IMR-90 (cell line): ENCODE results near the gene RAG1. TPM values are rescaled to one million over a fixed set of nuclear protein-coding genes. Genes with fewer than 3 reads are reported as not detected.

ENCODE experiments used
- ATAC-seq: fragments of 200-7000 bp; cut with Tn5 transposase; 2 replicates; pipeline ENCODE4 v1.9.1; 2020; ENCODE audit warnings: low read depth, mild to moderate bottlenecking, moderate library complexity
- BruUV-seq: library from RNA; stranded (reverse); fragments of 400-500 nt; replicated peaks from 2 replicates; lab custom pipeline; 2021; lab: Mats Ljungman, UMichigan
- CTCF ChIA-PET: fragments of 300-600 bp; formaldehyde crosslinking; extraction: SDS; loops from one replicate; lab custom pipeline; 2021; ENCODE audit warnings: antibody characterized with exemption; lab: Yijun Ruan, JAX
- POLR2A ChIA-PET: fragments of 300-600 bp; sonication (Branson Sonifier 250); formaldehyde crosslinking; loops from one replicate; lab custom pipeline; 2022; ENCODE audit warnings: antibody characterized with exemption; ENCODE audit not compliant: unreplicated experiment; lab: Charles Lee
- DNase-seq: peaks from one replicate; pipeline ENCODE4 v3.0.0; 2013
- H2AFZ ChIP-seq: replicated peaks from 2 replicates; pipeline ENCODE3; 2013; ENCODE audit warnings: low read length, mild to moderate bottlenecking; ENCODE audit not compliant: poor library complexity
- H2AK5ac ChIP-seq: 2 replicates; pipeline ENCODE4 v1.6.1; 2013; ENCODE audit warnings: low read depth, low read length, inconsistent platforms
- H2AK9ac ChIP-seq: replicated peaks from 2 replicates; pipeline ENCODE3; 2013; ENCODE audit warnings: mild to moderate bottlenecking, low read depth, low read length, moderate library complexity; ENCODE audit not compliant: poor library complexity
- H2BK120ac ChIP-seq: 2 replicates; pipeline ENCODE4 v1.6.1; 2013; ENCODE audit warnings: low read depth, low read length, inconsistent platforms
- H2BK15ac ChIP-seq: 3 replicates; pipeline ENCODE4 v1.6.1; 2013; ENCODE audit warnings: low read depth, low read length, inconsistent platforms
- H2BK20ac ChIP-seq: 2 replicates; pipeline ENCODE4 v1.6.1; 2013; ENCODE audit warnings: low read depth, mild to moderate bottlenecking, inconsistent platforms, low read length, moderate library complexity
- H2BK5ac ChIP-seq: 2 replicates; pipeline ENCODE4 v1.6.1; 2013; ENCODE audit warnings: mild to moderate bottlenecking, low read depth, low read length, inconsistent platforms; ENCODE audit not compliant: poor library complexity, severe bottlenecking
- H3K14ac ChIP-seq: replicated peaks from 2 replicates; pipeline ENCODE4 v1.6.1; 2013; ENCODE audit warnings: low read depth, low read length, inconsistent platforms
- H3K18ac ChIP-seq: 2 replicates; pipeline ENCODE4 v1.6.1; 2013; ENCODE audit warnings: low read depth, low read length, control low read depth
- H3K23ac ChIP-seq: 2 replicates; pipeline ENCODE4 v1.6.1; 2013; ENCODE audit warnings: low read depth, low read length, inconsistent platforms
- H3K27ac ChIP-seq: 2 replicates; pipeline ENCODE4 v1.5.1; 2013; ENCODE audit warnings: mild to moderate bottlenecking, control low read depth, low read length; ENCODE audit not compliant: insufficient read depth
- H3K27me3 ChIP-seq: 2 replicates; pipeline ENCODE4 v1.6.1; 2013; ENCODE audit warnings: low read length; ENCODE audit not compliant: control insufficient read depth, insufficient read depth
- H3K36me3 ChIP-seq: 2 replicates; pipeline ENCODE4 v1.6.1; 2013; ENCODE audit warnings: low read length, mixed read lengths; ENCODE audit not compliant: control insufficient read depth, insufficient read depth
- H3K4ac ChIP-seq: 2 replicates; pipeline ENCODE4 v1.6.1; 2013; ENCODE audit warnings: low read depth, low read length, inconsistent platforms
- H3K4me1 ChIP-seq: 2 replicates; pipeline ENCODE4 v1.6.1; 2013; ENCODE audit warnings: low read length, mixed read lengths; ENCODE audit not compliant: control insufficient read depth, insufficient read depth
- H3K4me2 ChIP-seq: 2 replicates; pipeline ENCODE4 v1.6.1; 2013; ENCODE audit warnings: low read depth, mild to moderate bottlenecking, control low read depth, low read length, moderate library complexity
- H3K4me3 ChIP-seq: 2 replicates; pipeline ENCODE4 v1.5.1; 2013; ENCODE audit warnings: low read depth, mild to moderate bottlenecking, control low read depth, low read length, moderate library complexity; ENCODE audit not compliant: insufficient read depth
- H3K56ac ChIP-seq: 2 replicates; pipeline ENCODE4 v1.6.1; 2013; ENCODE audit warnings: low read length, inconsistent platforms; ENCODE audit not compliant: insufficient read depth; ENCODE audit errors: extremely low read depth
- H3K79me1 ChIP-seq, 2 experiments: 2 replicates each; pipeline ENCODE4 v1.6.1; 2013; ENCODE audit warnings: low read length in 2 of 2, inconsistent platforms in 1 of 2, low read depth in 1 of 2
- H3K9ac ChIP-seq: 2 replicates; pipeline ENCODE4 v1.6.1; 2013; ENCODE audit warnings: low read depth, low read length, control low read depth
- H3K9me1 ChIP-seq: 2 replicates; pipeline ENCODE4 v1.6.1; 2013; ENCODE audit warnings: low read length, inconsistent platforms; ENCODE audit not compliant: insufficient read depth
- H3K9me3 ChIP-seq: 2 replicates; pipeline ENCODE4 v1.6.1; 2013; ENCODE audit warnings: low read length; ENCODE audit not compliant: control insufficient read depth, insufficient read depth
- H4K20me1 ChIP-seq: 2 replicates; pipeline ENCODE4 v1.6.1; 2013; ENCODE audit warnings: low read length, inconsistent platforms; ENCODE audit not compliant: insufficient read depth
- H4K5ac ChIP-seq: 2 replicates; pipeline ENCODE4 v1.6.1; 2013; ENCODE audit warnings: mild to moderate bottlenecking, low read depth, low read length, control low read depth
- H4K8ac ChIP-seq, 2 experiments: 2 replicates each; pipeline ENCODE4 v1.6.1; 2013; ENCODE audit warnings: low read depth in 2 of 2, low read length in 2 of 2, control low read depth in 1 of 2, inconsistent platforms in 1 of 2
- H4K91ac ChIP-seq: 2 replicates; pipeline ENCODE4 v1.6.1; 2013; ENCODE audit warnings: low read depth, low read length, inconsistent platforms; ENCODE audit not compliant: insufficient read depth
- BHLHE40 ChIP-seq: fragments of 150-350 bp; IDR thresholded peaks from 2 replicates; pipeline ENCODE4 v1.6.1; 2016; ENCODE audit warnings: mild to moderate bottlenecking, low read depth, low read length
- CEBPB ChIP-seq: IDR thresholded peaks from 2 replicates; pipeline ENCODE4 v1.6.1; 2012; ENCODE audit warnings: low read depth, low read length, improper control_type of control experiment
- CHD1 ChIP-seq: IDR thresholded peaks from 2 replicates; pipeline ENCODE4 v1.6.1; 2012; ENCODE audit warnings: low read depth, low read length, improper control_type of control experiment
- FOS ChIP-seq: fragments of 150-350 bp; IDR thresholded peaks from 2 replicates; pipeline ENCODE4 v1.6.1; 2016; ENCODE audit warnings: low read depth, low read length
- MAFK ChIP-seq: IDR thresholded peaks from 2 replicates; pipeline ENCODE4 v1.6.1; 2012; ENCODE audit warnings: low read depth, low read length, improper control_type of control experiment
- MAZ ChIP-seq: IDR thresholded peaks from 2 replicates; pipeline ENCODE4 v1.6.1; 2012; ENCODE audit warnings: low read depth, mild to moderate bottlenecking, low read length, improper control_type of control experiment, moderate library complexity, borderline replicate concordance
- MXI1 ChIP-seq: IDR thresholded peaks from 2 replicates; pipeline ENCODE4 v1.6.1; 2012; ENCODE audit warnings: low read depth, mild to moderate bottlenecking, low read length, moderate library complexity, borderline replicate concordance
- NFE2L2 ChIP-seq: fragments of 150-350 bp; IDR thresholded peaks from 2 replicates; pipeline ENCODE4 v1.6.1; 2016; ENCODE audit warnings: low read depth, mild to moderate bottlenecking, low read length
- POLR2A ChIP-seq: IDR thresholded peaks from 2 replicates; pipeline ENCODE4 v1.6.1; 2012; ENCODE audit warnings: mild to moderate bottlenecking, low read depth, low read length
- RAD21 ChIP-seq: IDR thresholded peaks from 2 replicates; pipeline ENCODE4 v1.6.1; 2012; ENCODE audit warnings: low read length, improper control_type of control experiment
- RCOR1 ChIP-seq: IDR thresholded peaks from 2 replicates; pipeline ENCODE4 v1.6.1; 2012; ENCODE audit warnings: mild to moderate bottlenecking, low read length, improper control_type of control experiment; ENCODE audit not compliant: insufficient replicate concordance
- RFX5 ChIP-seq: IDR thresholded peaks from 2 replicates; pipeline ENCODE4 v1.8.0; 2012; ENCODE audit warnings: low read depth, mild to moderate bottlenecking, low read length, moderate library complexity
- SMC3 ChIP-seq: fragments of 150-350 bp; IDR thresholded peaks from 2 replicates; pipeline ENCODE4 v1.6.1; 2016; ENCODE audit warnings: low read depth, mild to moderate bottlenecking, antibody characterized with exemption, low read length, moderate library complexity
- USF2 ChIP-seq: fragments of 150-350 bp; IDR thresholded peaks from 2 replicates; pipeline ENCODE4 v1.6.1; 2017; ENCODE audit warnings: mild to moderate bottlenecking, antibody characterized with exemption, low read length, low read depth
- WGBS, 2 experiments: methylation state at CpG; one replicate each; pipeline versions ENCODE4 v1.1.5 to v1.1.7; 2013; ENCODE audit warnings: missing lambda C conversion rate in 2 of 2; ENCODE audit not compliant: insufficient read length in 1 of 2; ENCODE audit errors: extremely low coverage in 2 of 2; 5-methylcytosine and 5-hydroxymethylcytosine counted together
- dilution Hi-C: fragments of 300-500 bp; cut with HindIII; formaldehyde crosslinking; loops from one replicate; pipeline ENCODE4 v1.14.3; 2018; ENCODE audit warnings: low sequenced_read_pairs; ENCODE audit not compliant: unreplicated experiment
- in situ Hi-C: fragments of 300-500 bp; cut with MboI; formaldehyde crosslinking; loops from 3 replicates; pipeline ENCODE4 v1.14.3; 2019; ENCODE audit warnings: low sequenced_read_pairs, inconsistent platforms, mixed read lengths
- intact Hi-C: fragments of 100-400 bp; cut with micrococcal nuclease; formaldehyde crosslinking; loops from 2 replicates; pipeline ENCODE4 v1.10.0; 2022
- polyA plus RNA-seq, 3 experiments: library from polyadenylated mRNA; depleted of rRNA; stranded (reverse); fragments of >200 nt; gene quantifications; 2 replicates each; pipeline ENCODE4 v1.2.3, GENCODE V29; 2012; ENCODE audit warnings: low replicate concordance in 1 of 3
- total RNA-seq: library from RNA; depleted of rRNA; stranded (reverse); fragments of >200 nt; gene quantifications from 2 replicates; pipeline ENCODE4 v1.2.3, GENCODE V29; 2012
- TF ChIP-seq, protein P1 (sequence below): conservative IDR thresholded peaks from 2 replicates; pipeline ENCODE4 v1.5.1; 2012; ENCODE audit warnings: mild to moderate bottlenecking, low read depth, low read length, improper control_type of control experiment
- TF ChIP-seq, protein P2 (sequence below): fragments of 150-350 bp; IDR thresholded peaks from 2 replicates; pipeline ENCODE4 v1.6.1; 2016; ENCODE audit warnings: low read depth, mild to moderate bottlenecking, low read length, moderate library complexity, borderline replicate concordance

RAG1 gene
- total and polyA plus RNA-seq, 2 of the 4 experiments (the other 2 are of a cell fraction): 0.14 to 0.72 TPM

DNA sequence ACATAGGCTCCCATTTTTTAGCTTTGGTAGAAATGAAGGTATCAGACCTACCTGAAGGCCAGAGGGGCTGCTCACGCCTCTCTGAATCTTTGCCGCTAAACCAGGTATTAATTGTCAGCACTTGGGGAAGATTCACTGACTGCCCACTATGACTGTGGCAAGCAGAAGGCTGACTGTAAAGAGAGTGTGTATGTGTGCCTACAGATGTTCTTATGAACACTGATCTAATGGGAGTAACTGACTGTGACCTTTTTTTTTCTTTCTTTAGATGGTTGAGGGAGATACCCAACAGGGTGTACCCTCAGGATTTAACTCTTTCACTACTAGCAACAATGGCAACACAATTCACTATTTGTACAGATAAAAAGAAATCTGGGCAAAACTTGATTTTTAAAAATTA is 30.2 kb downstream of the RAG1 start, which contains the start of gene RAG2:
Gene RAG2, minus strand, starts transcription at position 186 of the 400 bp plus-strand sequence. CDS start 4,068 bp downstream, outside the sequence.
- in situ Hi-C loops: no loop called here
- no peak within 1 kb of the TSS for H4K8ac ChIP-seq

More for the DNA sequence above, 30.2 kb downstream of the RAG1 start, which contains the start of gene RAG2:
- no peak within 1 kb of the TSS for H2AK9ac ChIP-seq
- H3K23ac ChIP-seq: no peak within 1 kb of the TSS
- dilution Hi-C loops: no loop called here
- no peak within 1 kb of the TSS for H3K27ac ChIP-seq
- H3K9ac ChIP-seq: no peak within 1 kb of the TSS
- no peak within 1 kb of the TSS for H3K18ac ChIP-seq
- H3K27me3 ChIP-seq: no peaks in the 10 kb centered on the region
- H2BK5ac ChIP-seq: no peak within 1 kb of the TSS
- TF ChIP-seq, protein P1, sequence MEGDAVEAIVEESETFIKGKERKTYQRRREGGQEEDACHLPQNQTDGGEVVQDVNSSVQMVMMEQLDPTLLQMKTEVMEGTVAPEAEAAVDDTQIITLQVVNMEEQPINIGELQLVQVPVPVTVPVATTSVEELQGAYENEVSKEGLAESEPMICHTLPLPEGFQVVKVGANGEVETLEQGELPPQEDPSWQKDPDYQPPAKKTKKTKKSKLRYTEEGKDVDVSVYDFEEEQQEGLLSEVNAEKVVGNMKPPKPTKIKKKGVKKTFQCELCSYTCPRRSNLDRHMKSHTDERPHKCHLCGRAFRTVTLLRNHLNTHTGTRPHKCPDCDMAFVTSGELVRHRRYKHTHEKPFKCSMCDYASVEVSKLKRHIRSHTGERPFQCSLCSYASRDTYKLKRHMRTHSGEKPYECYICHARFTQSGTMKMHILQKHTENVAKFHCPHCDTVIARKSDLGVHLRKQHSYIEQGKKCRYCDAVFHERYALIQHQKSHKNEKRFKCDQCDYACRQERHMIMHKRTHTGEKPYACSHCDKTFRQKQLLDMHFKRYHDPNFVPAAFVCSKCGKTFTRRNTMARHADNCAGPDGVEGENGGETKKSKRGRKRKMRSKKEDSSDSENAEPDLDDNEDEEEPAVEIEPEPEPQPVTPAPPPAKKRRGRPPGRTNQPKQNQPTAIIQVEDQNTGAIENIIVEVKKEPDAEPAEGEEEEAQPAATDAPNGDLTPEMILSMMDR: no peak
- no peak for TF ChIP-seq MXI1
- TF ChIP-seq FOS: no peak
- no peak for TF ChIP-seq MAFK
- no peak for TF ChIP-seq RAD21
- TF ChIP-seq, protein P2, sequence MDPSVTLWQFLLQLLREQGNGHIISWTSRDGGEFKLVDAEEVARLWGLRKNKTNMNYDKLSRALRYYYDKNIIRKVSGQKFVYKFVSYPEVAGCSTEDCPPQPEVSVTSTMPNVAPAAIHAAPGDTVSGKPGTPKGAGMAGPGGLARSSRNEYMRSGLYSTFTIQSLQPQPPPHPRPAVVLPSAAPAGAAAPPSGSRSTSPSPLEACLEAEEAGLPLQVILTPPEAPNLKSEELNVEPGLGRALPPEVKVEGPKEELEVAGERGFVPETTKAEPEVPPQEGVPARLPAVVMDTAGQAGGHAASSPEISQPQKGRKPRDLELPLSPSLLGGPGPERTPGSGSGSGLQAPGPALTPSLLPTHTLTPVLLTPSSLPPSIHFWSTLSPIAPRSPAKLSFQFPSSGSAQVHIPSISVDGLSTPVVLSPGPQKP: no peak
- no peak for TF ChIP-seq CHD1
- TF ChIP-seq RCOR1: no peak
- TF ChIP-seq MAZ: no peak
- TF ChIP-seq POLR2A: no peak
- no peak for TF ChIP-seq SMC3
- TF ChIP-seq BHLHE40: no peak
- TF ChIP-seq USF2: no peak
- no peak for TF ChIP-seq CEBPB
- TF ChIP-seq NFE2L2: no peak
- TF ChIP-seq RFX5: no peak
- no peak within 1 kb of the TSS for H2BK20ac ChIP-seq
- no peaks in the 10 kb centered on the region for H3K9me3 ChIP-seq
- H4K5ac ChIP-seq: no peak within 1 kb of the TSS
- H2BK15ac ChIP-seq: no peak within 1 kb of the TSS
- H3K14ac ChIP-seq: no peak within 1 kb of the TSS
- no peak within 1 kb of the TSS for H3K56ac ChIP-seq
- no peak within 1 kb of the TSS for H3K4me2 ChIP-seq
- POLR2A ChIA-PET: no interaction called here
- H3K79me1 ChIP-seq: 0 out of 4 replicates have a peak, but pooled peaks cover 0 to 5% of the 10 kb centered on the region in 2 experiments
- no peaks in the 10 kb centered on the region for H4K20me1 ChIP-seq
- H2BK120ac ChIP-seq: no peak within 1 kb of the TSS
- BruUV-seq: no TSS peak
- H4K91ac ChIP-seq: no peak within 1 kb of the TSS
- no peaks in the 10 kb centered on the region for H3K4me1 ChIP-seq
- ATAC-seq (no peak), DNase-seq (no peak)
- no peak within 1 kb of the TSS for H3K4me3 ChIP-seq
- no peak within 1 kb of the TSS for H3K4ac ChIP-seq
- H3K36me3 ChIP-seq: no peaks in the 10 kb centered on the region
- no peak within 1 kb of the TSS for H2AK5ac ChIP-seq
- CTCF ChIA-PET: no interaction called here
- H3K9me1 ChIP-seq: no peaks in the 10 kb centered on the region
- no CpG with 5 or more reads among the region's 2 CpGs for WGBS, 2 experiments
- no peak within 1 kb of the TSS for H2AFZ ChIP-seq
- intact Hi-C loops: no loop called here
